Activated CD4-positive, alpha-beta T cell treated with anti-CD3 and anti-CD28 coated beads, Interleukin-2, amount 10 ng/mL, durations not matched to agents 7 days and 5 days (primary cell): ENCODE measurements around the gene DYNC1I1. TPM values are rescaled to one million over a fixed set of nuclear protein-coding genes. Genes with fewer than 3 reads are reported as not detected.
A peak's percentile ranks its signal among the peaks of the same experiment; 100 is the strongest.

ENCODE experiments used
- CTCF ChIA-PET: fragments of 350-600 bp; sonication (Branson Sonifier 250); formaldehyde crosslinking; loops from one replicate; lab custom pipeline; 2021; ENCODE audit warnings: antibody characterized with exemption; lab: Charles Lee
- POLR2A ChIA-PET: fragments of 350-600 bp; sonication (Branson Sonifier 250); formaldehyde crosslinking; loops from one replicate; lab custom pipeline; 2021; ENCODE audit warnings: antibody characterized with exemption; lab: Charles Lee
- DNase-seq: peaks from one replicate; pipeline ENCODE4 v3.0.0-alpha.2; 2020
- H3K27ac Mint-ChIP-seq: one replicate; pipeline ENCODE4 v1.8.0; 2021; ENCODE audit warnings: mild to moderate bottlenecking, moderate library complexity, mixed read lengths
- H3K27me3 Mint-ChIP-seq: one replicate; pipeline ENCODE4 v1.8.0; 2021; ENCODE audit warnings: mixed read lengths
- H3K36me3 Mint-ChIP-seq: one replicate; pipeline ENCODE4 v1.8.0; 2021; ENCODE audit warnings: low read depth, mixed read lengths
- H3K4me1 Mint-ChIP-seq: one replicate; pipeline ENCODE4 v1.8.0; 2021; ENCODE audit warnings: mixed read lengths
- H3K4me3 Mint-ChIP-seq: one replicate; pipeline ENCODE4 v1.8.0; 2021; ENCODE audit warnings: mild to moderate bottlenecking, moderate library complexity, mixed read lengths
- H3K9me3 Mint-ChIP-seq: one replicate; pipeline ENCODE4 v1.8.0; 2021; ENCODE audit warnings: mixed read lengths
- total RNA-seq, 2 experiments: library from RNA; stranded (reverse); gene quantifications; one replicate each; pipeline ENCODE4 v1.2.3, GENCODE V29; 2021

The DYNC1I1 gene
- total RNA-seq, 2 experiments from 2014 or later = not detected

GRCh38 chr7:95840953-95841950, 68.9 kb downstream of the DYNC1I1 start:
- Mint-ChIP-seq H3K27ac (no peak overlapping the region), H3K9me3 (no peaks in the 10 kb centered on the region), H3K36me3 (no peaks in the 10 kb centered on the region), H3K4me1 (no peaks in the 10 kb centered on the region), H3K27me3 (no peaks in the 10 kb centered on the region), H3K4me3 (no peak overlapping the region)
- CTCF ChIA-PET = interaction anchor here (0.5 to 0.6 kb wide), 2 partner anchors 43 to 1094 kb away, joined by 3 read pairs; no protein-coding TSS in a partner anchor
- POLR2A ChIA-PET = no interaction called here
- DNase-seq = no peak

DNA sequence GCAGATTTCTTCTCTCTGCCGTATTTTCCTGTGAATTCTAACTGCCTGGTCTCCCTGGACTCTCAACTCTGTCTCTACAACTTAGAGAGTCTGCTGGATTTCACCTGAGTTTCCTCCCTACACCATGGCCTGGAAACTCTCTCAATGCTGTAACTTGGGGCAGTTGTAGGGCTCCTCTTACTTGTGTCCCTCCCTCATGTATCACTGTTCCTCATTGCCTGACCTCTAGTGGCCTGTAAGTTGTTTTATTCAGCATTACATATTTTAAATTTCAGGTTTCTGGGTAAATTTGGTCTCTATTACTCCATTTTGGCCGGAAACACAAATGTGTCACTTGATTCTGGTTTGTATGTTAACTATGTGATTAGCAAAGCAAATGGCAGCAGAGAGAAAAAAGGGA, 70.9 kb downstream of the DYNC1I1 start:
- Mint-ChIP-seq H3K27ac (no peak overlapping the region), H3K27me3 (no peaks in the 10 kb centered on the region), H3K4me3 (no peak overlapping the region), H3K9me3 (no peaks in the 10 kb centered on the region), H3K36me3 (no peaks in the 10 kb centered on the region), H3K4me1 (no peaks in the 10 kb centered on the region)
- ChIA-PET CTCF (no interaction called here), POLR2A (no interaction called here)
- DNase-seq = no peak

DNA sequence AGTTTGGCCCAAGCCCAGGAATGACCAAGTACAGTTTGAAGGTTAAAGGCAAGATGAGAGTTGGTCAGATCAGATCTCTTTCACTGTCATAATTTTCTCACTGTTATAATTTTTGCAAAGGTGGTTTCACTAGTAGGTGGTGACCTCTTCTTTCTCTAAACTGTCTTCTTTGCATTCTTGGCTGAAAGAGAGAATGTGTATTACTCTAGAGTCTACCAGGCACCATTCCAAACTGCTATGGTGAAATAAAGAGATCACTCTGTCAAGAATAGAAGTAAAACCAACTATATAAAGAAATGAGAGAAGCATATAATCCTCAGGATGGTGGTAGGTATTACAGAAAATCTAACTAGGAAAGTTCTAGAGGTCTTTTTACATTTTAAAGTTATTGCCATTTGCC, 72.7 kb downstream of the DYNC1I1 start:
- Mint-ChIP-seq H3K9me3 (no peaks in the 10 kb centered on the region), H3K36me3 (no peaks in the 10 kb centered on the region), H3K27me3 (no peaks in the 10 kb centered on the region), H3K4me3 (no peak overlapping the region), H3K27ac (no peak overlapping the region), H3K4me1 (no peaks in the 10 kb centered on the region)
- ChIA-PET CTCF (no interaction called here), POLR2A (no interaction called here)
- DNase-seq = no peak

DNA sequence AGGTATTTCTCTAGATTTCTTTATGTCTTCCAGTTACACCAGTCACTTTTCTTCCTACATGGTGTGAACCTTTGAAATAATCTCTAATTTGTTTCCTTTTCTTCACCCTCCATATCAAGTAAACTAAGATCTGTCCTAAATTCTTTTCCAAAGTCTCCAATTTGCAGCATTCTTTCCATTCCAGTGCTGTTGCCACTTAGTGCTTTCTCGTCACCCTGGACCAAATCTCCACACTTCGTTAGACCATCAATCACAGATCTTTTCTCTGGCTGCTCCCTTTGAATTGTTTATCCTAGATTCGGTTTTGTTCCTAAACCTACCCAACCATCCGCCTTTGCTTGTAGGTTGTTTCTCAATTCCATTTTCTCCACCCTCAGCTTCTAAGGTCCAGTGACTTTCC, 74.7 kb downstream of the DYNC1I1 start:
- ChIA-PET CTCF (no interaction called here), POLR2A (no interaction called here)

DNA sequence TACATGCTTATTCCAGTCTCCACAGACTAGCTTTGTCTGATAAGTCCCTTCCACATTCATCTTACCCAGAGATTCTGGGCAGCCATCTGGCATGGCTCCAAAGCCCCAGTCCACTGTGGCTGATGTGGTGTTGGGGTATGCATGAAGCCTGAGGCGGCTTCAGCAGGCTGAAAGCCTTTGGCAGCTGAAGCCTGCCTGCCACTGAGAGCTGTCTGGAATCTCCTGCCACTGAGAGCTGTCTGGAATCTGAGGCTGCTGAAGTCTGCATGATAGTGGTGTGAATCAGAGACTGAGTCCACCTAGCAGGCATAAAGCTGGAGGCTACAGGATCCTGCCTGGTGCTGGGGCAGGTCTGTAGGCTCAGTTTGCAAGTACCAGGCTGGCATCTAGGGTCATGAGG, 87.1 kb downstream of the DYNC1I1 start:
- H3K4me3 Mint-ChIP-seq = no peak overlapping the region
- POLR2A ChIA-PET = no interaction called here
- H3K4me1 Mint-ChIP-seq = no peaks in the 10 kb centered on the region
- H3K27me3 Mint-ChIP-seq = peaks cover 2% of the 10 kb centered on the region
- CTCF ChIA-PET = no interaction called here
- H3K27ac Mint-ChIP-seq = no peak overlapping the region
- DNase-seq = no peak
- peaks cover 3% of the 10 kb centered on the region for H3K9me3 Mint-ChIP-seq
- H3K36me3 Mint-ChIP-seq = no peaks in the 10 kb centered on the region

More for the DNA sequence above, 74.7 kb downstream of the DYNC1I1 start:
- H3K27me3 Mint-ChIP-seq = no peaks in the 10 kb centered on the region
- H3K27ac Mint-ChIP-seq = no peak overlapping the region
- DNase-seq = no peak
- H3K4me1 Mint-ChIP-seq = no peaks in the 10 kb centered on the region
- no peaks in the 10 kb centered on the region for H3K9me3 Mint-ChIP-seq
- H3K4me3 Mint-ChIP-seq = no peak overlapping the region
- no peaks in the 10 kb centered on the region for H3K36me3 Mint-ChIP-seq

DNA sequence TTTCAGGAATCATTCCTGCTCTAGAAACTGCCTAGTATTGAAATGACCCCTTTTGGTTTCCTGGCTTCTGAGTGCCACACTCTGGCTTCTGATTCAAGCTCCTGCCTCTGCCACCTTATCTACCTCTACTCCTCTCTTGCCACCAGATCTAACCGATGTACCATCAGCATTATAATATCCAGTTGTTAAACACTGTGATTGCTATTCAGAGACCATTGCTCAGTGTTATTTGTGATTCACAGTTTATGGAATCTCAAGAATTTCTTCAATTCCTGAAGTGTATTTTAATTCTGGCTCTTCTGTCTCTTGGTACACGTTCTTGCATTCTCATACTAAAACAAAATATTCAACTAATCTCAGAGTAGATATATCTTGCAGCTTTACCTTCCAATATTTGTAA, 88.7 kb downstream of the DYNC1I1 start:
- CTCF ChIA-PET = no interaction called here
- DNase-seq = no peak
- Mint-ChIP-seq H3K9me3 (peaks cover 3% of the 10 kb centered on the region), H3K27me3 (peaks cover 2% of the 10 kb centered on the region), H3K27ac (no peak overlapping the region), H3K36me3 (no peaks in the 10 kb centered on the region), H3K4me3 (no peak overlapping the region), H3K4me1 (no peaks in the 10 kb centered on the region)
- POLR2A ChIA-PET = interaction anchor here (0.5 kb wide), 1 partner anchor 1585 kb away, joined by 3 read pairs; no protein-coding TSS in a partner anchor

GRCh38 chr7:95863623-95864022, 91.3 kb downstream of the DYNC1I1 start:
- Mint-ChIP-seq H3K27ac (no peak overlapping the region), H3K27me3 (no peaks in the 10 kb centered on the region), H3K9me3 (peaks cover 3% of the 10 kb centered on the region), H3K4me1 (no peaks in the 10 kb centered on the region), H3K36me3 (no peaks in the 10 kb centered on the region), H3K4me3 (no peak overlapping the region)
- CTCF ChIA-PET = no interaction called here
- POLR2A ChIA-PET = no interaction called here
- DNase-seq = no peak

DNA sequence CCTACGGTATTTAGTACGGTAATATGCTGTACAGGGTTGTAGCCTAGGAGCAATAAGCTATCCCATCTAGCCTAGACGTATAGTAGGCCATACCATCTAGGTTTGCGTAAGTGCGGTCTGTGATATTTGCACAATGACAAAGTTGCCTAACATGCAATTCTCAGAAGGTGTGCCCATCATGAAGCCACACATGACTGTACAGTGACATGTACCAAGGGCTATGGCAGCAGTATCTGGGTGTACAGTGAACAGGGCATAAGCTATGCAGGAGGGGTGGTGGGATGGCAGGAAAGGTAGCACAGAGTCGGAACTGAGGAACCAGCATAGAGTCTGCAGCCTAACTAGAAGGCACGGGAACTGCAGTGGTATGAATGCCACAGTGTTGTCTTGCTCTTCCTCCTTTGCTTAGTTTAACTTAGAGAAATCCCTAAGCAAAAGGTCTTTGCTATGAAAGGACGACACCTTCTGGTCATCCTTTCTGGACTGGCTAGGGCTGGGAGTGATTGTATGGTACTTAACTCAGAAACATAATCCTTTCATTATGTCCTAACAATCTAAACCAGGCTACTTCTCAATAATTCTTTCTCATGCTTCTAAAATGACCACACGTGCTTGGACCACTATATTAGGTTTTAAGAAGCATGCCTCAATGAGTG, 93.5 kb downstream of the DYNC1I1 start:
- POLR2A ChIA-PET = no interaction called here
- CTCF ChIA-PET = no interaction called here
- H3K4me3 Mint-ChIP-seq = no peak overlapping the region
- H3K27ac Mint-ChIP-seq = no peak overlapping the region
- no peaks in the 10 kb centered on the region for H3K9me3 Mint-ChIP-seq
- H3K4me1 Mint-ChIP-seq = no peaks in the 10 kb centered on the region
- no peak for DNase-seq
- no peaks in the 10 kb centered on the region for H3K36me3 Mint-ChIP-seq
- no peaks in the 10 kb centered on the region for H3K27me3 Mint-ChIP-seq

GRCh38 chr7:95867309-95867708, 95.0 kb downstream of the DYNC1I1 start:
- Mint-ChIP-seq H3K27me3 (no peaks in the 10 kb centered on the region), H3K9me3 (no peaks in the 10 kb centered on the region), H3K27ac (no peak overlapping the region), H3K36me3 (no peaks in the 10 kb centered on the region), H3K4me3 (no peak overlapping the region), H3K4me1 (no peaks in the 10 kb centered on the region)
- POLR2A ChIA-PET = no interaction called here
- DNase-seq = no peak
- CTCF ChIA-PET = no interaction called here

- H3K36me3 Mint-ChIP-seq = no peaks in the 10 kb centered on the region
- POLR2A ChIA-PET = no interaction called here
Measured at GRCh38 chr7:95871075-95871848, 98.9 kb downstream of the DYNC1I1 start.

DNA sequence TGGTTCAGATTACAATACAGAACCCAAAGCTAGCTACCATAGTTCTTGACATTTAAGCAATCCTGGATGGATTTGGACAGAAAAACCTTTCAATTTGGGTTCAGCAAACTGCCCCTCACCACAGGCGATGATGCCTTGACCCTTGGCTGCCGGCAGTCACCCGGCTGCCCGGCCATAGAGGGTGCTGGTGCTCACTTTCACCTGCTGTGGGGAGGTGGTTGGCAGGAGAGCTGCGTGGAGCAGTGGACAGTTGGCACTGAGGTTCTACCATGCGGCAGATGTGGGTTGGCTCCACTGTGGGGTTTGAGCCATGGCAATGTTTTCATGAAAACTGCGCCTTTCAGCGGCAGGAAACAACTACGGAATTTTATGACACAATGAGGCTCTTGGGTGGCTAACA, 99.5 kb downstream of the DYNC1I1 start:
- Mint-ChIP-seq H3K4me3 (no peak overlapping the region), H3K9me3 (no peaks in the 10 kb centered on the region), H3K4me1 (no peaks in the 10 kb centered on the region), H3K27me3 (peaks cover 2% of the 10 kb centered on the region), H3K27ac (no peak overlapping the region), H3K36me3 (no peaks in the 10 kb centered on the region)
- ChIA-PET POLR2A (no interaction called here), CTCF (no interaction called here)
- no peak for DNase-seq

More at GRCh38 chr7:95871075-95871848, 98.9 kb downstream of the DYNC1I1 start:
- no peaks in the 10 kb centered on the region for H3K9me3 Mint-ChIP-seq
- CTCF ChIA-PET = no interaction called here
- H3K27ac Mint-ChIP-seq = no peak overlapping the region
- H3K4me1 Mint-ChIP-seq = no peaks in the 10 kb centered on the region
- H3K27me3 Mint-ChIP-seq = peaks cover 2% of the 10 kb centered on the region
- no peak overlapping the region for H3K4me3 Mint-ChIP-seq
- peak; percentile 27 for DNase-seq

GRCh38 chr7:95874129-95874528, 101.8 kb downstream of the DYNC1I1 start:
- CTCF ChIA-PET = no interaction called here
- POLR2A ChIA-PET = no interaction called here
- Mint-ChIP-seq H3K4me1 (no peaks in the 10 kb centered on the region), H3K9me3 (no peaks in the 10 kb centered on the region), H3K36me3 (no peaks in the 10 kb centered on the region), H3K4me3 (no peak overlapping the region), H3K27me3 (peaks cover 4% of the 10 kb centered on the region), H3K27ac (no peak overlapping the region)
- no peak for DNase-seq
